Subcutaneous abdominal adipose tissue (tissue), 5 donors: ENCODE results near the gene ERLIN1.

Source experiments
- H3K27ac ChIP-seq: one replicate; pipeline ENCODE4 v1.7.0; 2013; ENCODE audit warnings: low read depth, mild to moderate bottlenecking, inconsistent platforms, low read length, moderate library complexity
- H3K27me3 ChIP-seq, 5 donors: one replicate each; pipeline ENCODE4 v1.7.0; 2013; ENCODE audit warnings: low read length in 5 of 5, inconsistent platforms in 1 of 5; ENCODE audit not compliant: control insufficient read depth in 5 of 5, insufficient read depth in 4 of 5
- H3K36me3 ChIP-seq, 5 donors: one replicate each; pipeline ENCODE4 v1.7.0; 2013; ENCODE audit warnings: low read length in 5 of 5; ENCODE audit not compliant: control insufficient read depth in 5 of 5, insufficient read depth in 5 of 5
- H3K4me1 ChIP-seq, 5 donors: one replicate each; pipeline ENCODE4 v1.7.0; 2013; ENCODE audit warnings: low read length in 5 of 5, mild to moderate bottlenecking in 3 of 5, moderate library complexity in 1 of 5; ENCODE audit not compliant: control insufficient read depth in 5 of 5, insufficient read depth in 5 of 5
- H3K4me3 ChIP-seq, 5 donors: one replicate each; pipeline ENCODE4 v1.7.0; 2013; ENCODE audit warnings: low read length in 5 of 5, low read depth in 1 of 5
- H3K9ac ChIP-seq, 5 donors: one replicate each; pipeline ENCODE4 v1.7.0; 2013; ENCODE audit warnings: low read length in 5 of 5, mild to moderate bottlenecking in 4 of 5, moderate library complexity in 3 of 5
- H3K9me3 ChIP-seq, 5 donors: one replicate each; pipeline ENCODE4 v1.7.0; 2013; ENCODE audit warnings: low read length in 5 of 5; ENCODE audit not compliant: control insufficient read depth in 5 of 5
- donor health status: healthy.
- donor health status: healthy.
- donor health status: healthy.
- donor health status: healthy.
- donor health status: healthy.

The ERLIN1 gene

GRCh38 chr10:100124097-100124496, 61.7 kb downstream of the ERLIN1 start:
- H3K27ac ChIP-seq: no peak overlapping the region
- no peak overlapping the region for H3K9ac ChIP-seq
- H3K9me3 ChIP-seq: no peaks in the 10 kb centered on the region
- H3K4me3 ChIP-seq: no peak overlapping the region
- no peaks in the 10 kb centered on the region for H3K36me3 ChIP-seq
- peaks cover 0 to 8% (median 0%) of the 10 kb centered on the region in 5 donors for H3K4me1 ChIP-seq
- peaks cover 0 to 7% (median 0%) of the 10 kb centered on the region in 5 donors for H3K27me3 ChIP-seq

- Histone ChIP-seq H3K9me3 (no peaks in the 10 kb centered on the region), H3K4me3 (no peak overlapping the region), H3K36me3 (no peaks in the 10 kb centered on the region), H3K27me3 (peaks cover 0 to 9% (median 1%) of the 10 kb centered on the region in 5 donors), H3K4me1 (peaks cover 0 to 2% (median 0%) of the 10 kb centered on the region in 5 donors), H3K27ac (no peak overlapping the region), H3K9ac (no peak overlapping the region)
Observed at GRCh38 chr10:100122780-100123179, 63.0 kb downstream of the ERLIN1 start.

GRCh38 chr10:100120550-100120949, 65.3 kb downstream of the ERLIN1 start:
- Histone ChIP-seq H3K9ac (no peak overlapping the region), H3K9me3 (no peaks in the 10 kb centered on the region), H3K27me3 (peaks cover 0 to 16% (median 10%) of the 10 kb centered on the region in 5 donors), H3K36me3 (no peaks in the 10 kb centered on the region), H3K27ac (no peak overlapping the region), H3K4me3 (no peak overlapping the region), H3K4me1 (no peaks in the 10 kb centered on the region)

GRCh38 chr10:100119726-100120125, 66.1 kb downstream of the ERLIN1 start:
- H3K9ac ChIP-seq: no peak overlapping the region
- H3K9me3 ChIP-seq: no peaks in the 10 kb centered on the region
- H3K4me1 ChIP-seq: no peaks in the 10 kb centered on the region

GRCh38 chr10:100114976-100115770, 70.7 kb downstream of the ERLIN1 start:
- Histone ChIP-seq H3K9me3 (no peaks in the 10 kb centered on the region), H3K4me3 (no peak overlapping the region)

More at GRCh38 chr10:100119726-100120125, 66.1 kb downstream of the ERLIN1 start:
- Histone ChIP-seq H3K27me3 (peaks cover 0 to 16% (median 10%) of the 10 kb centered on the region in 5 donors), H3K27ac (no peak overlapping the region), H3K4me3 (no peak overlapping the region), H3K36me3 (no peaks in the 10 kb centered on the region)

GRCh38 chr10:100114460-100114859, 71.4 kb downstream of the ERLIN1 start:
- H3K27ac ChIP-seq: no peak overlapping the region
- peaks cover 0 to 13% (median 6%) of the 10 kb centered on the region in 5 donors for H3K27me3 ChIP-seq
- H3K4me3 ChIP-seq: no peak overlapping the region
- no peaks in the 10 kb centered on the region for H3K4me1 ChIP-seq
- H3K36me3 ChIP-seq: no peaks in the 10 kb centered on the region
- H3K9ac ChIP-seq: no peak overlapping the region
- no peaks in the 10 kb centered on the region for H3K9me3 ChIP-seq

More at GRCh38 chr10:100114976-100115770, 70.7 kb downstream of the ERLIN1 start:
- Histone ChIP-seq H3K4me1 (no peaks in the 10 kb centered on the region), H3K27ac (no peak overlapping the region), H3K36me3 (no peaks in the 10 kb centered on the region), H3K27me3 (peaks cover 0 to 13% (median 6%) of the 10 kb centered on the region in 5 donors), H3K9ac (no peak overlapping the region)

- H3K4me3 ChIP-seq: no peak overlapping the region
- H3K9ac ChIP-seq: no peak overlapping the region
- no peaks in the 10 kb centered on the region for H3K4me1 ChIP-seq
- H3K36me3 ChIP-seq: no peaks in the 10 kb centered on the region
- H3K27ac ChIP-seq: no peak overlapping the region
- H3K9me3 ChIP-seq: peaks cover 0 to 1% (median 0%) of the 10 kb centered on the region in 5 donors
- H3K27me3 ChIP-seq: peaks cover 0 to 6% (median 3%) of the 10 kb centered on the region in 5 donors
Observed at GRCh38 chr10:100109670-100110069, 76.2 kb downstream of the ERLIN1 start.

GRCh38 chr10:100106865-100107264, 79.0 kb downstream of the ERLIN1 start:
- no peak overlapping the region for H3K9ac ChIP-seq
- H3K27ac ChIP-seq: no peak overlapping the region
- H3K4me1 ChIP-seq: no peaks in the 10 kb centered on the region
- H3K4me3 ChIP-seq: no peak overlapping the region
- H3K27me3 ChIP-seq: peaks cover 2 to 6% (median 4%) of the 10 kb centered on the region in 5 donors
- H3K9me3 ChIP-seq: peaks cover 0 to 3% (median 0%) of the 10 kb centered on the region in 5 donors
- H3K36me3 ChIP-seq: no peaks in the 10 kb centered on the region

- Histone ChIP-seq H3K9me3 (peaks cover 0 to 3% (median 0%) of the 10 kb centered on the region in 5 donors), H3K9ac (no peak overlapping the region), H3K4me3 (no peak overlapping the region), H3K27ac (no peak overlapping the region), H3K27me3 (peaks cover 3 to 10% (median 5%) of the 10 kb centered on the region in 5 donors), H3K4me1 (no peaks in the 10 kb centered on the region), H3K36me3 (no peaks in the 10 kb centered on the region)
Observed at GRCh38 chr10:100104300-100104699, 81.5 kb downstream of the ERLIN1 start.

- Histone ChIP-seq H3K27me3 (peaks cover 3 to 10% (median 5%) of the 10 kb centered on the region in 5 donors), H3K36me3 (no peaks in the 10 kb centered on the region), H3K27ac (no peak overlapping the region), H3K4me3 (no peak overlapping the region), H3K9me3 (peaks cover 0 to 3% (median 0%) of the 10 kb centered on the region in 5 donors), H3K4me1 (no peaks in the 10 kb centered on the region), H3K9ac (no peak overlapping the region)
Observed at GRCh38 chr10:100103581-100103980, 82.2 kb downstream of the ERLIN1 start.
